HT-29 (cell line): ENCODE results near the gene FAM3D. TPM values are rescaled to one million over a fixed set of nuclear protein-coding genes. Genes with fewer than 3 reads are reported as not detected.

Experiments used
- DNase-seq: peaks from one replicate; pipeline ENCODE4 v3.0.0-alpha.2; 2015; ENCODE audit warnings: low spot score
- total RNA-seq: library from RNA; depleted of rRNA; stranded (reverse); fragments of >200 nt; shearing (Covaris generic); gene quantifications from 2 replicates; pipeline ENCODE4 v1.2.3, GENCODE V29; 2014

FAM3D gene
- total RNA-seq, 1 experiment from 2014 or later, result 58.0 TPM

- DNase-seq, result no peak
Observed at GRCh38 chr3:58627941-58628340, 38.6 kb downstream of the FAM3D start.

- DNase-seq, result no peak
Observed at GRCh38 chr3:58627570-58627885, 39.0 kb downstream of the FAM3D start.

GRCh38 chr3:58626841-58627569 lies 39.6 kb downstream of the FAM3D start:
- no peak for DNase-seq

GRCh38 chr3:58625196-58625824 lies 41.3 kb downstream of the FAM3D start:
- no peak for DNase-seq

- no peak for DNase-seq
Observed at GRCh38 chr3:58624550-58624949, 42.0 kb downstream of the FAM3D start.

GRCh38 chr3:58623961-58624360 lies 42.6 kb downstream of the FAM3D start:
- DNase-seq, result no peak

- no peak for DNase-seq
Observed at GRCh38 chr3:58623478-58623877, 43.1 kb downstream of the FAM3D start.

GRCh38 chr3:58622892-58623291 lies 43.7 kb downstream of the FAM3D start:
- DNase-seq, result no peak

GRCh38 chr3:58622436-58622835 lies 44.1 kb downstream of the FAM3D start:
- DNase-seq, result no peak

GRCh38 chr3:58621086-58621830 lies 45.3 kb downstream of the FAM3D start:
- no peak for DNase-seq

- no peak for DNase-seq
Observed at GRCh38 chr3:58620421-58620820, 46.2 kb downstream of the FAM3D start.

GRCh38 chr3:58617338-58617761 lies 49.2 kb downstream of the FAM3D start:
- DNase-seq, result no peak

- no peak for DNase-seq
Observed at GRCh38 chr3:58613236-58614132, 53.1 kb downstream of the FAM3D start.

GRCh38 chr3:58612830-58613229 lies 53.7 kb downstream of the FAM3D start:
- no peak for DNase-seq

- DNase-seq, result no peak
Observed at GRCh38 chr3:58609990-58610389, 56.6 kb downstream of the FAM3D start.

GRCh38 chr3:58608648-58609047 lies 57.9 kb downstream of the FAM3D start:
- no peak for DNase-seq

GRCh38 chr3:58607816-58608215 lies 58.8 kb downstream of the FAM3D start:
- no peak for DNase-seq

- no peak for DNase-seq
Observed at GRCh38 chr3:58606693-58607092, 59.9 kb downstream of the FAM3D start.

GRCh38 chr3:58604031-58604430 lies 62.5 kb downstream of the FAM3D start:
- no peak for DNase-seq

- DNase-seq, result no peak
Observed at GRCh38 chr3:58603606-58604005, 63.0 kb downstream of the FAM3D start.

GRCh38 chr3:58597770-58598310 lies 68.7 kb downstream of the FAM3D start:
- no peak for DNase-seq
